ENCODE data around the gene LRRC4B. TPM values are rescaled to one million over a fixed set of nuclear protein-coding genes. Genes with fewer than 3 reads are reported as not detected.

The LRRC4B gene
- total RNA-seq, 1 donor from 2014 or later = 0.47 TPM

GRCh38 chr19:50482916-50483315, 85.3 kb downstream of the LRRC4B start:
- peaks cover 28% of the 10 kb centered on the region for H3K4me1 ChIP-seq
- no peak overlapping the region for H3K4me3 ChIP-seq
- DNase-seq = no peak
- H3K27ac ChIP-seq (replicated peaks) = no peak overlapping the region
- TF ChIP-seq, protein P1, sequence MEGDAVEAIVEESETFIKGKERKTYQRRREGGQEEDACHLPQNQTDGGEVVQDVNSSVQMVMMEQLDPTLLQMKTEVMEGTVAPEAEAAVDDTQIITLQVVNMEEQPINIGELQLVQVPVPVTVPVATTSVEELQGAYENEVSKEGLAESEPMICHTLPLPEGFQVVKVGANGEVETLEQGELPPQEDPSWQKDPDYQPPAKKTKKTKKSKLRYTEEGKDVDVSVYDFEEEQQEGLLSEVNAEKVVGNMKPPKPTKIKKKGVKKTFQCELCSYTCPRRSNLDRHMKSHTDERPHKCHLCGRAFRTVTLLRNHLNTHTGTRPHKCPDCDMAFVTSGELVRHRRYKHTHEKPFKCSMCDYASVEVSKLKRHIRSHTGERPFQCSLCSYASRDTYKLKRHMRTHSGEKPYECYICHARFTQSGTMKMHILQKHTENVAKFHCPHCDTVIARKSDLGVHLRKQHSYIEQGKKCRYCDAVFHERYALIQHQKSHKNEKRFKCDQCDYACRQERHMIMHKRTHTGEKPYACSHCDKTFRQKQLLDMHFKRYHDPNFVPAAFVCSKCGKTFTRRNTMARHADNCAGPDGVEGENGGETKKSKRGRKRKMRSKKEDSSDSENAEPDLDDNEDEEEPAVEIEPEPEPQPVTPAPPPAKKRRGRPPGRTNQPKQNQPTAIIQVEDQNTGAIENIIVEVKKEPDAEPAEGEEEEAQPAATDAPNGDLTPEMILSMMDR (IDR thresholded peaks at IDR 0.05; ENCODE audit: borderline replicate concordance) = no peak
- H3K27me3 ChIP-seq (ENCODE audit: low read depth) = peaks cover 6% of the 10 kb centered on the region
- no peaks in the 10 kb centered on the region for H3K9me3 ChIP-seq (replicated peaks)
- peaks cover 55% of the 10 kb centered on the region for H3K36me3 ChIP-seq
- intact Hi-C loops (cut with micrococcal nuclease) = no loop called here

DNA sequence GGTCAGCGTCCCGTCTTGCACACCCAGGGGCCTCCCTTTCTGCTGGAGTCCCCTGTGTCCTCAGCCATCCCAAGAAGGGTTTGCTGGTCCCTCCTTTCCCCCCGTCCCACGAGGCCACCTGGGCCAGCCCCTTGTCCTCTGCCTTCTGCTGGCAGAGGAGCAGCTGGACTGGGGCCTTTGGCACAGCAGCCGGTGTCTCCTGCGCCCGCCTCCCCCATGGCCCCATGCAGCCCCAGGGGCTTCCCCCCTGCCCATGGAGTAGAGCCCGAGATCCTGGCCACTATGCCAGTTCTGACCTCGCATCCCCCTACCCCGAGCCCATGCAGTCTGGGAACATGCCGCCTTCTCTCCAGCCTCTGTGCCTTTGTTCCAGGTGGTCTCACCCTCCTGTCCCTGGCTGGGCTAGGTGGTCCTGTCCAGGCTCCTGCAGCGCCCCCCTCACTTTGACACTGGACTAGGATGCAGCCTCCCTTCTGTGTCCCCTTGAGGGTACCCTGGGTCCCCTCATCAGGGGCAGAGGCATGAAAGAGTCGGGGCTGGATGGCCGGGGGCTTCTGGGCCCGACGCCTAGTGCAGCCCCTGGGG, 85.9 kb downstream of the LRRC4B start:
- intact Hi-C loops (cut with micrococcal nuclease) = no loop called here
- Histone ChIP-seq H3K4me3 (no peak overlapping the region), H3K27me3 (ENCODE audit: low read depth) (peaks cover 2% of the 10 kb centered on the region), H3K36me3 (peaks cover 57% of the 10 kb centered on the region), H3K4me1 (peaks cover 33% of the 10 kb centered on the region), H3K9me3 (replicated peaks) (no peaks in the 10 kb centered on the region), H3K27ac (replicated peaks) (no peak overlapping the region)
- TF ChIP-seq, protein P1 (IDR thresholded peaks at IDR 0.05; ENCODE audit: borderline replicate concordance) = no peak
- no peak for DNase-seq

- peaks cover 41% of the 10 kb centered on the region for H3K4me1 ChIP-seq
- DNase-seq = no peak
- H3K4me3 ChIP-seq = no peak overlapping the region
- intact Hi-C loops (cut with micrococcal nuclease) = no loop called here
- no peak overlapping the region for H3K27ac ChIP-seq (replicated peaks)
- H3K9me3 ChIP-seq (replicated peaks) = no peaks in the 10 kb centered on the region
- peaks cover 57% of the 10 kb centered on the region for H3K36me3 ChIP-seq
- TF ChIP-seq, protein P1 (IDR thresholded peaks at IDR 0.05; ENCODE audit: borderline replicate concordance) = no peak
- H3K27me3 ChIP-seq (ENCODE audit: low read depth) = no peaks in the 10 kb centered on the region
These were observed 86.7 kb downstream of the LRRC4B start for GRCh38 chr19:50481351-50482149.

- TF ChIP-seq, protein P1 (IDR thresholded peaks at IDR 0.05; ENCODE audit: borderline replicate concordance) = no peak
- DNase-seq = no peak
- intact Hi-C loops (cut with micrococcal nuclease) = no loop called here
- Histone ChIP-seq H3K4me3 (no peak overlapping the region), H3K36me3 (peaks cover 57% of the 10 kb centered on the region), H3K9me3 (replicated peaks) (no peaks in the 10 kb centered on the region), H3K27me3 (ENCODE audit: low read depth) (no peaks in the 10 kb centered on the region), H3K4me1 (peaks cover 43% of the 10 kb centered on the region), H3K27ac (replicated peaks) (no peak overlapping the region)
These were observed 87.7 kb downstream of the LRRC4B start for GRCh38 chr19:50480281-50481111.

DNA sequence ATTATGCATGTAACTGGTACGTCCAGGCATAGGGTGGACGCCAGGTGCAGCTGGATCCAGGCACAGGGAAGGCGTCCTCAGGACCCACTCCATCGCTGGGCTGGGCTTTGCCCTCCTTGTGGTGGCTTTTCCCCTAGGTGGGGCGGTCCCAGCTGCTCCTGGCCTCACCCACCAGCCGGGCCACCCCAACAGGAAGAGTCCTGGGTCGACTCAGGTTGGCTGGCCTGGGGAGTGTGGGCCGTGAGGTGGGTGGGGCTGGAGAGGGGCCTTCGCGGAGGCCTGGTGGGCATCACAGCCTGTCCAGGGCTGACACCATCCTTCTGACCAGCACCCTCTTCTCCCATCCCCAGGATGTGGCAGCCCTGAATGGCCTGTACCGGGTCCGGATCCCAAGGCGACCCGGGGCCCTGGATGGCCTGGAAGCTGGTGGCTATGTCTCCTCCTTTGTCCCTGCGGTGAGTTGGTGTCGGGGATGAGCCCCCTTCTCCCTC, 88.4 kb downstream of the LRRC4B start:
- no peaks in the 10 kb centered on the region for H3K27me3 ChIP-seq (ENCODE audit: low read depth)
- H3K9me3 ChIP-seq (replicated peaks) = no peaks in the 10 kb centered on the region
- no peak overlapping the region for H3K4me3 ChIP-seq
- no peak for DNase-seq
- no peak overlapping the region for H3K27ac ChIP-seq (replicated peaks)
- H3K36me3 ChIP-seq = peaks cover 57% of the 10 kb centered on the region
- H3K4me1 ChIP-seq = peaks cover 43% of the 10 kb centered on the region
- intact Hi-C loops (cut with micrococcal nuclease) = no loop called here
- TF ChIP-seq, protein P1 (IDR thresholded peaks at IDR 0.05; ENCODE audit: borderline replicate concordance) = no peak

Data from left ventricle myocardium inferior (tissue), 1 donor.